Lower leg skin (tissue), 4 donors: ENCODE measurements around the gene PCA3. TPM values are rescaled to one million over a fixed set of nuclear protein-coding genes. Genes with fewer than 3 reads are reported as not detected.

Experiments used
- DNase-seq, 2 donors: peaks; one replicate each; pipeline ENCODE4 v3.0.0-alpha.2; 2019; ENCODE audit warnings: low spot score in 2 of 2
- H3K4me3 ChIP-seq: fragments of 200-600 bp; sonication (generic); 2 replicates; pipeline ENCODE4 v1.5.1; 2017; ENCODE audit warnings: mild to moderate bottlenecking, low read depth; ENCODE audit not compliant: poor library complexity, severe bottlenecking
- POLR2A ChIP-seq, 2 donors: fragments of 450-650 bp; IDR thresholded peaks; one replicate each; pipeline ENCODE4 v1.6.1; 2016 to 2017; ENCODE audit warnings: antibody characterized with exemption in 2 of 2, mild to moderate bottlenecking in 1 of 2, moderate library complexity in 1 of 2
- WGBS, 2 donors: methylation state at CpG; one replicate each; pipeline ENCODE4 v1.1.5; 2018; 5-methylcytosine and 5-hydroxymethylcytosine counted together
- intact Hi-C: fragments of 100-400 bp; cut with DNase I; formaldehyde crosslinking; loops from one replicate; pipeline ENCODE4 v1.15.0; 2023; ENCODE audit warnings: low total_unique reads
- total RNA-seq, 4 donors: library from RNA; depleted of rRNA; stranded (reverse); fragments of >200 nt; gene quantifications; one replicate each; pipeline ENCODE4 v1.1.0, GENCODE V29; 2016
- TF ChIP-seq, protein P1 (sequence below), 3 donors: fragments of 450-650 bp; IDR thresholded peaks; one replicate each; pipeline ENCODE4 v1.5.1; 2016; ENCODE audit warnings: antibody characterized with exemption in 3 of 3, mild to moderate bottlenecking in 3 of 3, moderate library complexity in 2 of 3

The PCA3 gene
- total RNA-seq, 4 donors from 2014 or later: not detected

- WGBS, 2 donors: 57 to 61% methylated on average over 5 of the region's 5 CpGs
- intact Hi-C loops: no loop called here
- H3K4me3 ChIP-seq: no peak overlapping the region
- TF ChIP-seq POLR2A (IDR thresholded peaks at IDR 0.05): no peak
- TF ChIP-seq, protein P1, sequence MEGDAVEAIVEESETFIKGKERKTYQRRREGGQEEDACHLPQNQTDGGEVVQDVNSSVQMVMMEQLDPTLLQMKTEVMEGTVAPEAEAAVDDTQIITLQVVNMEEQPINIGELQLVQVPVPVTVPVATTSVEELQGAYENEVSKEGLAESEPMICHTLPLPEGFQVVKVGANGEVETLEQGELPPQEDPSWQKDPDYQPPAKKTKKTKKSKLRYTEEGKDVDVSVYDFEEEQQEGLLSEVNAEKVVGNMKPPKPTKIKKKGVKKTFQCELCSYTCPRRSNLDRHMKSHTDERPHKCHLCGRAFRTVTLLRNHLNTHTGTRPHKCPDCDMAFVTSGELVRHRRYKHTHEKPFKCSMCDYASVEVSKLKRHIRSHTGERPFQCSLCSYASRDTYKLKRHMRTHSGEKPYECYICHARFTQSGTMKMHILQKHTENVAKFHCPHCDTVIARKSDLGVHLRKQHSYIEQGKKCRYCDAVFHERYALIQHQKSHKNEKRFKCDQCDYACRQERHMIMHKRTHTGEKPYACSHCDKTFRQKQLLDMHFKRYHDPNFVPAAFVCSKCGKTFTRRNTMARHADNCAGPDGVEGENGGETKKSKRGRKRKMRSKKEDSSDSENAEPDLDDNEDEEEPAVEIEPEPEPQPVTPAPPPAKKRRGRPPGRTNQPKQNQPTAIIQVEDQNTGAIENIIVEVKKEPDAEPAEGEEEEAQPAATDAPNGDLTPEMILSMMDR (IDR thresholded peaks at IDR 0.05): no peak
- no peak for DNase-seq
Measured at GRCh38 chr9:76772686-76773445, 8.6 kb downstream of the PCA3 start.

DNA sequence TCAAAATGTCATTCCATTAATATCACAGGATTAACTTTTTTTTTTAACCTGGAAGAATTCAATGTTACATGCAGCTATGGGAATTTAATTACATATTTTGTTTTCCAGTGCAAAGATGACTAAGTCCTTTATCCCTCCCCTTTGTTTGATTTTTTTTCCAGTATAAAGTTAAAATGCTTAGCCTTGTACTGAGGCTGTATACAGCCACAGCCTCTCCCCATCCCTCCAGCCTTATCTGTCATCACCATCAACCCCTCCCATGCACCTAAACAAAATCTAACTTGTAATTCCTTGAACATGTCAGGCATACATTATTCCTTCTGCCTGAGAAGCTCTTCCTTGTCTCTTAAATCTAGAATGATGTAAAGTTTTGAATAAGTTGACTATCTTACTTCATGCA, 20.6 kb downstream of the PCA3 start:
- intact Hi-C loops: no loop called here
- TF ChIP-seq, protein P1 (IDR thresholded peaks at IDR 0.05): no peak
- no peak for TF ChIP-seq POLR2A (IDR thresholded peaks at IDR 0.05)
- no peak overlapping the region for H3K4me3 ChIP-seq
- no peak for DNase-seq

GRCh38 chr9:76785501-76785900, 21.3 kb downstream of the PCA3 start:
- DNase-seq: no peak
- no peak overlapping the region for H3K4me3 ChIP-seq
- intact Hi-C loops: no loop called here
- 95% methylated on average over 1 of the region's 1 CpG for WGBS, 2 donors
- TF ChIP-seq POLR2A (IDR thresholded peaks at IDR 0.05): no peak
- TF ChIP-seq, protein P1 (IDR thresholded peaks at IDR 0.05): no peak

- no peak overlapping the region for H3K4me3 ChIP-seq
- intact Hi-C loops: no loop called here
- DNase-seq: no peak
- 86 to 90% methylated on average over 11 of the region's 11 CpGs for WGBS, 2 donors
- TF ChIP-seq POLR2A (IDR thresholded peaks at IDR 0.05): no peak
- TF ChIP-seq, protein P1 (IDR thresholded peaks at IDR 0.05): no peak
Measured at GRCh38 chr9:76787677-76788076, 23.4 kb downstream of the PCA3 start.

GRCh38 chr9:76789840-76790239, 25.6 kb downstream of the PCA3 start:
- intact Hi-C loops: no loop called here
- no peak overlapping the region for H3K4me3 ChIP-seq
- 81 to 82% methylated on average over 1 of the region's 1 CpG for WGBS, 2 donors
- no peak for TF ChIP-seq POLR2A (IDR thresholded peaks at IDR 0.05)
- TF ChIP-seq, protein P1 (IDR thresholded peaks at IDR 0.05): no peak
- DNase-seq: no peak
